ENCODE results near the gene COL23A1. TPM values are rescaled to one million over a fixed set of nuclear protein-coding genes. Genes with fewer than 3 reads are reported as not detected.

Gene COL23A1
- total and polyA plus RNA-seq, 3 experiments from 2014 or later: 0.20 to 0.28 TPM; not detected in 1

- H3K4me1 ChIP-seq (ENCODE audit: insufficient read depth, low read length): no peaks in the 10 kb centered on the region
- DNase-seq: no peak
- H3K9me3 ChIP-seq (ENCODE audit: low read length): no peaks in the 10 kb centered on the region
- no peak overlapping the region for H3K4me3 ChIP-seq (ENCODE audit: low read length)
- H3K27ac ChIP-seq (ENCODE audit: low read depth, low read length): no peak overlapping the region
- peaks cover 4 to 15% of the 10 kb centered on the region in 2 donors for H3K27me3 Mint-ChIP-seq
- H3K27me3 ChIP-seq (ENCODE audit: insufficient read depth, low read length, poor library complexity, severe bottlenecking): no peaks in the 10 kb centered on the region
- no peak overlapping the region for H3K27ac Mint-ChIP-seq
- no peaks in the 10 kb centered on the region for H3K36me3 ChIP-seq (ENCODE audit: insufficient read depth, low read length)
- no peak overlapping the region for H3K4me3 Mint-ChIP-seq
- no peaks in the 10 kb centered on the region for H3K36me3 Mint-ChIP-seq
- H3K9me3 Mint-ChIP-seq: no peaks in the 10 kb centered on the region
- H3K4me1 Mint-ChIP-seq: no peaks in the 10 kb centered on the region
- ChIA-PET POLR2A (no interaction called here), CTCF (no interaction called here)
Observed at GRCh38 chr5:178346607-178347334, 243.4 kb downstream of the COL23A1 start.

- no peak overlapping the region for H3K27ac Mint-ChIP-seq
- H3K4me1 Mint-ChIP-seq: no peaks in the 10 kb centered on the region
- no peak overlapping the region for H3K4me3 ChIP-seq (ENCODE audit: low read length)
- DNase-seq: no peak
- no peaks in the 10 kb centered on the region for H3K4me1 ChIP-seq (ENCODE audit: insufficient read depth, low read length)
- H3K27me3 ChIP-seq (ENCODE audit: insufficient read depth, low read length, poor library complexity, severe bottlenecking): no peaks in the 10 kb centered on the region
- no peaks in the 10 kb centered on the region for H3K9me3 Mint-ChIP-seq
- no peak overlapping the region for H3K27ac ChIP-seq (ENCODE audit: low read depth, low read length)
- H3K36me3 Mint-ChIP-seq: no peaks in the 10 kb centered on the region
- H3K36me3 ChIP-seq (ENCODE audit: insufficient read depth, low read length): no peaks in the 10 kb centered on the region
- POLR2A ChIA-PET: no interaction called here
- CTCF ChIA-PET: no interaction called here
- H3K4me3 Mint-ChIP-seq: no peak overlapping the region
- no peaks in the 10 kb centered on the region for H3K9me3 ChIP-seq (ENCODE audit: low read length)
- peaks cover 2 to 6% of the 10 kb centered on the region in 2 donors for H3K27me3 Mint-ChIP-seq
Observed at GRCh38 chr5:178343306-178343705, 246.9 kb downstream of the COL23A1 start.

DNA sequence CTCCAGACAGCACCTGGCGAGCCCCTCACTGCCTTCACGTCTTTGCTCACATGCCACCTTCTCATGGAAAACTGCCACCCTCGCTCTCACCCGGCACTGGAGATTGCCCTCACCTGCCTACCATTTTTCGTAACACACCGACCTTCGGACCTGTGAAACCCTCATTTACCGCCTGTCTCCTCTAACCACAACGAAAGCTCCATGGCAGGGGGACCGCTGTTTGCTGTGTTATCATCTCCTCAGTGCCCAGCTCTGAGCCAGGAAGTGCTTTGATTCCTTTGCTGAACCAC lies 248.4 kb downstream of the COL23A1 start:
- no peaks in the 10 kb centered on the region for H3K27me3 ChIP-seq (ENCODE audit: insufficient read depth, low read length, poor library complexity, severe bottlenecking)
- H3K4me3 ChIP-seq (ENCODE audit: low read length): no peak overlapping the region
- H3K27ac ChIP-seq (ENCODE audit: low read depth, low read length): no peak overlapping the region
- Mint-ChIP-seq H3K36me3 (no peaks in the 10 kb centered on the region), H3K4me3 (no peak overlapping the region), H3K27ac (no peak overlapping the region), H3K27me3 (peaks cover 2 to 6% of the 10 kb centered on the region in 2 donors), H3K9me3 (no peaks in the 10 kb centered on the region), H3K4me1 (no peaks in the 10 kb centered on the region)
- H3K4me1 ChIP-seq (ENCODE audit: insufficient read depth, low read length): no peaks in the 10 kb centered on the region
- H3K9me3 ChIP-seq (ENCODE audit: low read length): no peaks in the 10 kb centered on the region
- H3K36me3 ChIP-seq (ENCODE audit: insufficient read depth, low read length): no peaks in the 10 kb centered on the region
- DNase-seq: no peak
- ChIA-PET CTCF (no interaction called here), POLR2A (no interaction called here)

GRCh38 chr5:178341091-178341850 lies 248.9 kb downstream of the COL23A1 start:
- Mint-ChIP-seq H3K27ac (no peak overlapping the region), H3K4me3 (no peak overlapping the region), H3K4me1 (no peaks in the 10 kb centered on the region), H3K36me3 (no peaks in the 10 kb centered on the region), H3K9me3 (no peaks in the 10 kb centered on the region), H3K27me3 (peaks cover 2 to 11% of the 10 kb centered on the region in 2 donors)
- Histone ChIP-seq H3K27me3 (ENCODE audit: insufficient read depth, low read length, poor library complexity, severe bottlenecking) (no peaks in the 10 kb centered on the region), H3K27ac (ENCODE audit: low read depth, low read length) (no peak overlapping the region), H3K4me1 (ENCODE audit: insufficient read depth, low read length) (no peaks in the 10 kb centered on the region), H3K4me3 (ENCODE audit: low read length) (no peak overlapping the region), H3K36me3 (ENCODE audit: insufficient read depth, low read length) (no peaks in the 10 kb centered on the region), H3K9me3 (ENCODE audit: low read length) (no peaks in the 10 kb centered on the region)
- DNase-seq: no peak
- ChIA-PET POLR2A (no interaction called here), CTCF (no interaction called here)

GRCh38 chr5:178340637-178341036 lies 249.6 kb downstream of the COL23A1 start:
- H3K27me3 Mint-ChIP-seq: peaks cover 2 to 17% of the 10 kb centered on the region in 2 donors
- no peak for DNase-seq
- H3K4me1 ChIP-seq (ENCODE audit: insufficient read depth, low read length): no peaks in the 10 kb centered on the region
- H3K27ac ChIP-seq (ENCODE audit: low read depth, low read length): no peak overlapping the region
- H3K4me1 Mint-ChIP-seq: no peaks in the 10 kb centered on the region
- H3K36me3 ChIP-seq (ENCODE audit: insufficient read depth, low read length): no peaks in the 10 kb centered on the region
- no peaks in the 10 kb centered on the region for H3K36me3 Mint-ChIP-seq
- ChIA-PET POLR2A (no interaction called here), CTCF (no interaction called here)
- no peaks in the 10 kb centered on the region for H3K9me3 Mint-ChIP-seq
- H3K4me3 Mint-ChIP-seq: no peak overlapping the region
- H3K27ac Mint-ChIP-seq: no peak overlapping the region
- H3K4me3 ChIP-seq (ENCODE audit: low read length): no peak overlapping the region
- H3K9me3 ChIP-seq (ENCODE audit: low read length): no peaks in the 10 kb centered on the region
- H3K27me3 ChIP-seq (ENCODE audit: insufficient read depth, low read length, poor library complexity, severe bottlenecking): no peaks in the 10 kb centered on the region

DNA sequence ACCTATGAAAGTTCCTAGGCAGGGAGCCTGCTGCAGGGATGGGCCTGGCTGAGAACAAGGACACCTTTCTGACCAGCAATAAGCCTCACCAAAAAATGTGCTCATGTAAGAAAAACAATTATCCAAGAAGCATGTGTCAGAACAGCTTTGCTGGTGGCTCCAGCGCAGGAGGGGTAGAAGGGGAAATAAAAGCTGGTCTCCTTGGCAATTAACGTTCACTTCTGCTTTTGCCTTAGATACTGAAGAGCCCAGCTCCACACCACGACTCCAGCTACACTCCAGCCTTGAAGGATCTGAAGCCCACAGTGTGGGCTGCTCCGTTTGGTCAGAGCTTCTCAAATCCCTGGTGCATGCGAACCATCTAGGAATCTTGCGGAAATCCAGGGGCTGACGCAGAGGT lies 250.0 kb downstream of the COL23A1 start:
- ChIA-PET CTCF (no interaction called here), POLR2A (no interaction called here)
- H3K9me3 Mint-ChIP-seq: no peaks in the 10 kb centered on the region
- no peak for DNase-seq
- Histone ChIP-seq H3K27me3 (ENCODE audit: insufficient read depth, low read length, poor library complexity, severe bottlenecking) (no peaks in the 10 kb centered on the region), H3K27ac (ENCODE audit: low read depth, low read length) (no peak overlapping the region), H3K4me1 (ENCODE audit: insufficient read depth, low read length) (no peaks in the 10 kb centered on the region), H3K4me3 (ENCODE audit: low read length) (no peak overlapping the region), H3K9me3 (ENCODE audit: low read length) (no peaks in the 10 kb centered on the region), H3K36me3 (ENCODE audit: insufficient read depth, low read length) (no peaks in the 10 kb centered on the region)
- H3K4me1 Mint-ChIP-seq: no peaks in the 10 kb centered on the region
- peaks cover 2 to 17% of the 10 kb centered on the region in 2 donors for H3K27me3 Mint-ChIP-seq
- H3K36me3 Mint-ChIP-seq: no peaks in the 10 kb centered on the region
- H3K27ac Mint-ChIP-seq: no peak overlapping the region
- H3K4me3 Mint-ChIP-seq: no peak overlapping the region

DNA sequence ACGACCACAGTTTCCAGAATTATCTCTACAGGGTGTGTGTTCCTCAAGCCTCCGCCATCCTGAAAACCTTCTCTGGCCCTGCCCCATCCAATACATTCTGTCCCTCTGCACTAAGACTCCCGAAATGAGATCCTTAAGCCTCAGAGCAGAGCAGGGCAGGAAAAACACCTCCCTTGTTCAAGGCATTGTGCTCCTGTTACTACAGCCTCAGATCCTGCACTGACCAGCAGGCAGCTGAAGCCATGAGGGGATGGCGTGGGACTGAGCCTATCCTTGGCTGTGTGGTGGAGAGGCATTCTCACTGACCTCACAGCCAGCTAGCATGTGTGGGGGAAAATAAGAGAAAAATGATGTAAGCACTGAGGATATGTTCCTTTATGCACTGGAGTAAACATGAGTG lies 250.9 kb downstream of the COL23A1 start:
- ChIA-PET POLR2A (no interaction called here), CTCF (no interaction called here)
- Histone ChIP-seq H3K27ac (ENCODE audit: low read depth, low read length) (no peak overlapping the region), H3K36me3 (ENCODE audit: insufficient read depth, low read length) (no peaks in the 10 kb centered on the region), H3K4me3 (ENCODE audit: low read length) (no peak overlapping the region), H3K9me3 (ENCODE audit: low read length) (no peaks in the 10 kb centered on the region), H3K4me1 (ENCODE audit: insufficient read depth, low read length) (no peaks in the 10 kb centered on the region), H3K27me3 (ENCODE audit: insufficient read depth, low read length, poor library complexity, severe bottlenecking) (no peaks in the 10 kb centered on the region)
- Mint-ChIP-seq H3K4me1 (no peaks in the 10 kb centered on the region), H3K27ac (no peak overlapping the region), H3K36me3 (no peaks in the 10 kb centered on the region), H3K4me3 (no peak overlapping the region), H3K9me3 (no peaks in the 10 kb centered on the region), H3K27me3 (peaks cover 2 to 21% of the 10 kb centered on the region in 2 donors)
- DNase-seq: no peak

- Histone ChIP-seq H3K27ac (ENCODE audit: low read depth, low read length) (no peak overlapping the region), H3K4me3 (ENCODE audit: low read length) (no peak overlapping the region), H3K36me3 (ENCODE audit: insufficient read depth, low read length) (no peaks in the 10 kb centered on the region), H3K9me3 (ENCODE audit: low read length) (no peaks in the 10 kb centered on the region), H3K27me3 (ENCODE audit: insufficient read depth, low read length, poor library complexity, severe bottlenecking) (no peaks in the 10 kb centered on the region), H3K4me1 (ENCODE audit: insufficient read depth, low read length) (no peaks in the 10 kb centered on the region)
- H3K36me3 Mint-ChIP-seq: no peaks in the 10 kb centered on the region
- no peaks in the 10 kb centered on the region for H3K4me1 Mint-ChIP-seq
- H3K27me3 Mint-ChIP-seq: peaks cover 2 to 21% of the 10 kb centered on the region in 2 donors
- H3K9me3 Mint-ChIP-seq: no peaks in the 10 kb centered on the region
- POLR2A ChIA-PET: no interaction called here
- DNase-seq: no peak
- CTCF ChIA-PET: no interaction called here
- no peak overlapping the region for H3K4me3 Mint-ChIP-seq
- no peak overlapping the region for H3K27ac Mint-ChIP-seq
Observed at GRCh38 chr5:178338750-178339144, 251.4 kb downstream of the COL23A1 start.
